Cerebellar cortex (tissue), 1 donor: ENCODE results near the gene PIK3C3.
"Not testable (repeated sequence)": the region's sequence is repeated elsewhere in the genome, so short reads cannot be mapped to it uniquely, and the experiment has no call there.

Experiments used
- DNase-seq: peaks from one replicate; pipeline ENCODE4 v3.0.0-alpha.2; 2015; ENCODE audit warnings: low spot score

PIK3C3 gene

DNA sequence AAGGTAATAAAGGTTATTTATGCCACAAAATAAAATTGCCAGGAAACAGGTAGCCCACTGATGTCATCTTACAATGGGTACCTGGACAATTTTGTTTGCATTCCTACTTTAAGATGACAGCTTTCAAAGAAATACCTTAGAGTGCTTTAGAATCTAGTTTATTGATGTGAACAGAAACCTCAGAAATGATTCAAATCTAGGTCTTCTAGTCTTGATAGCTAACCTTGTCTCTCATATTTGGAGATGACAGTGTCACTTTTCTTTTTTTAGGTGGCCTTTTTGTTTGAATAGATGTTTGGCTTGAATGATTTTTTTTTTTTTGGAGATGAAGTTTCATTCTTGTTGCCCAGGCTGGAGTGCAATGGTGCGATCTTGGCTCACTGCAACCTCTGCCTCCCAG, 69.1 kb downstream of the PIK3C3 start:
- DNase-seq = no peak

GRCh38 chr18:42025491-42025890, 70.5 kb downstream of the PIK3C3 start:
- DNase-seq = no peak

DNA sequence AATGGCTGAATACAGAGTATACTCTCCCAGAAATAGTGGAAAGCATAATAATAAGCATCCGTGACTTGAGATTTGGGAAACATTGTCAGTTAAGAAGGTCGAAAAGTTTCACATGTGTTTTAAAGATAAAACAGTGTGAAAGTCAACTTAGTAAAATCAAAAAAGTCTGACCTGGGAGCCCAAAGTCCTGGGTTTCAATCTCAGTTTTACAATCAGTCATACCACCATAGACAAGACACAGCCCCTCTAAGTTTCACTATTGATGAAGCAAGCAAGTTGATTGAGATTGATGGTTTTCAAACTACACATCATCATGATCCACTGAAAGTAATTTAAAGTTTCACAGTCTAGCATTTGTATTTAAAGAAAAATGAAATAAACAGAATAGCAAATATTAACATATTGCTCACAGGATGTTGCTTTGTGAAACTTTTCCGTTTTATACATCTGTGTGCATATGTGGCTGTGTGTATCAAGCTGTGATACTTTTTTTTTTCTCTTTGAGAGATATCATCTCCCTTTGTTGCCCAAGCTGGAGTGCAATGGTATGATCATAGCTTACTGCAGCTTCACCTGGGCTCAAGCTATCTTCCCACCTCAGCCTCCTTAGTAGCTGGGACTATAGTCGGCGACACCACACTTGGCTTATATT, 71.1 kb downstream of the PIK3C3 start:
- no peak for DNase-seq

GRCh38 chr18:42028247-42028832, 73.3 kb downstream of the PIK3C3 start:
- DNase-seq = peak; percentile 51

GRCh38 chr18:42029092-42029491, 74.1 kb downstream of the PIK3C3 start:
- no peak for DNase-seq

DNA sequence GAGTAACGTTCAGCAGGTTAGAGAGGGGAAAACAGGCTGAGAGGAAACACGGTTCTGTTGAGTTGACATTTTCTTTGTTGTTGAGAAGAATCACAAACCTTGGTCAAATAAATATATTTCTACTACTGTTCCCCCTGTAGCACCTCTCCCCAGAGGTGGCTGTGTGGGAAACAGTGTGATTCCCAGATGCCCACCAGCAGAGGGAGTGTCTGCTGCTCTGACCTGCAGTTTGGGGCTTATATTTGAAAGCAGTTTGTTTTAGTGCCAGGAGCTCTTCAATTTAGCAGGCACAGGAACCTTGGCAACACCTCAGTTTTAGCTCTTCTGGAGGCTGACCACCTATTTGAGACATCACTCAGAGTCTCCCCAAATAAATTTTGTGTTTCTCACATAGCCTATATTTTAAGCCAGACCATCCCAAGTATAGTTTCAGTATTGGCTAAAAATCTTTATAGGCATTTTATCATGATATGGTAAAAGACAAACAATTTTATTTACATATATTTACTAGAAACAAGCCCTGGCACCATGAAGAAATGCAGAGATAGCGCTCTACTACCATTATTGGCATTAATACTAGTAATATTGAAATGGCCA, 75.7 kb downstream of the PIK3C3 start:
- peak; percentile 28 for DNase-seq

DNA sequence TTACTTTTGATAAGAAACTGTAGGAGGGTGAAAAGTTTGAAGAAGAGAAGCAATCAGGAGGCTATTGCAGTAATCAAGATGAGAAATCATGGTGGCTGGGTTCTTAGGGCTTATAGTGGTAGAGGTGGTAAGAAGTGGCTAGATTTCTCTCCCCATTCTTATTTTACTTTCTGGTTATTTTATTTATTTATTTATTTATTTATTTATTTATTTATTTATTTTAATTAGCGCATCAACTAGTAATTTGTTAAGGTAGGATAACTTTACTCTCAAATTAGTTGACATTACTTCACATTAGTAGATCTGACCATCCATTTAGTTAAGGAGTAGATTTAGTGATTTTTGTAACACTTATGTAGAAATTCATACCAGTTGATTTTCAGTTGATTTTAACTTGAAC, 77.4 kb downstream of the PIK3C3 start:
- no peak for DNase-seq

DNA sequence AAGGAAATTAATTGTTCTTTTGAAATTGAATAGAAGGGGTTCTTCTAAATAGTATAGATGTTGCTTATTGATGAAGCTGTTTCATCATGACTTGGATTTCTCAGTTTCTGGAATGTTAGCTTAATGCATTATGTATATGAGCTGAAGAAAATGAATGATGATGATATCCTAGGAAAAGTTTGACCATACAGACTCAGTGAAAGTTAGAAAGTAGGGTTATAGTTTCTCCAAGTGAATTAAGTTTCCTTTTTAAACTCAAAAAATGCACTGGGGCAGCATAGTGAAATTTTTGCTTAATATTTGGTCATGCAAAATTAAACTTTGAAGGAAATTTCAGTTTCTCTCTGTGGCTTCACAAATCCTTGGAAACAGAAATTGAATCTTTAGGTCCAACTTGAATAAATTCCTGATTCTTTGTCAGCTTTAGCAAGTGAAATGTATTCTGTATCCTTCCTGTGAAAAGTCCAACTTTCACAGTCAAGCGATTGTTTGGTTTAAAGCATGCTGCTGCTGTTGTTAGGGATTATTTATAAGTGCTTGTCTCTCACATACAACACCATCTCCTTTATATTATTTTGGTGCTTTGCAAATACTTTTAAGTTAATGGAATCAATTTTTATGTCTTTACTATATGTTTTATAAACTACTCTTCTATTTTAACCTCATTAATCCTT, 78.2 kb downstream of the PIK3C3 start:
- no peak for DNase-seq

GRCh38 chr18:42038936-42039335, 83.9 kb downstream of the PIK3C3 start:
- no peak for DNase-seq

DNA sequence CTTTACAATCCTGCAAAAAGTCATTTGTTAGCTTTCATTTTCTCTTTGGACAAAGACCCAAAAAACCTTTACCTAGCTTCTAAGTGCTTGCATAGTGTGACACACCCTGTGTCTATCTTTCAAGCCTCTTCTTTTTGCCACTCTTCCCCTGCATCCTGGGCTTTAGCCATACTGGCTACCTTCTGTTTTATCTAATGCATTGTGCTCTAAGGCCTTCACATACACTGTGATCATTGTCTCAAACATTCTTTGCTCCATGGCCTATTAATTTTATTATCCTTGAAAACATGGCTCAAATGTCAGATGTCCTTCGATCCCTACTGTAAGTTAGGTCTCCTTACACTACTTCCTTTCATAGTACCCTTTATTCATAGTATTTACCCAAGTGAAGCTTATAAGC, 84.4 kb downstream of the PIK3C3 start:
- DNase-seq = no peak

- DNase-seq = no peak
Observed at GRCh38 chr18:42041793-42042192, 86.8 kb downstream of the PIK3C3 start.

DNA sequence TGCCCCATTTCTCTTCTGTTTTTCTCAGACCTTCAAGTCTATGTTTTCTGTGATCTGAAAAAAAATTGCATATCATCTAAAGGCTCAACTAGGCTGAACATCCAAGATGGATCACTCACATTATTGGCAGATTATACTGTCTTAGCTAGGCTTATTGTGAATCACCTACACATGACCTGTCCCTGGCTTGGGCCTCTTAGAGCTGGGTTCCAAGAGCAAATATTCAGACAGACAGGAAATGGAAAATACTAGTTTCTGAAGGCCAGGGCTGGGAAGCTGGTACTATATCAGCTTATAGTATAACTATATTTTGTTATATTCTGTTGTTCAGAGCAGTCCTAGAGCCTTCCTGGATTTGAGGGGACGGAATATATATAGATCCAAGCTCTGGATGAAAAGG, 90.3 kb downstream of the PIK3C3 start:
- no peak for DNase-seq

GRCh38 chr18:42047721-42048120, 92.7 kb downstream of the PIK3C3 start:
- no peak for DNase-seq

GRCh38 chr18:42048158-42048557, 93.1 kb downstream of the PIK3C3 start:
- DNase-seq = no peak

DNA sequence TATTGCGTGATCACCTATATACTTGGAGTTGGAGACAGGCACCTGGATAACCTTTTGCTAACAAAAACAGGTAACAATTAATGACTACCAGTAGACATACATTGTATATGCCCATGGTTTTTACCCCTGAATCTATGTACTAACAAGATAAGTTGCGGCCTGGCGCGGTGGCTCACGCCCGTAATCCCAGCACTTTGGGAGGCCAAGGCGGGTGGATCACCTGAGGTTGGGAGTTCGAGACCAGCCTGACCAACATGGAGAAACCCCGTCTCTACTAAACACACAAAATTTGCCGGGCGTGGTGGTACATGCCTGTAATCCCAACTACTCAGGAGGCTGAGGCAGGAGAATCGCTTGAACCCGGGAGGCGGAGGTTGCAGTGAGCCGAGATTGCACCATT, 94.5 kb downstream of the PIK3C3 start:
- not testable (repeated sequence) for DNase-seq

GRCh38 chr18:42051411-42051810, 96.4 kb downstream of the PIK3C3 start:
- no peak for DNase-seq

GRCh38 chr18:42052122-42052708, 97.2 kb downstream of the PIK3C3 start:
- peak; percentile 77 for DNase-seq

GRCh38 chr18:42053188-42053781, 98.3 kb downstream of the PIK3C3 start:
- peak; percentile 85 for DNase-seq

- no peak for DNase-seq
Observed at GRCh38 chr18:42064109-42064508, 109.1 kb downstream of the PIK3C3 start.

- DNase-seq = no peak
Observed at GRCh38 chr18:42067518-42067917, 112.5 kb downstream of the PIK3C3 start.

GRCh38 chr18:42068030-42068429, 113.0 kb downstream of the PIK3C3 start:
- DNase-seq = no peak

DNA sequence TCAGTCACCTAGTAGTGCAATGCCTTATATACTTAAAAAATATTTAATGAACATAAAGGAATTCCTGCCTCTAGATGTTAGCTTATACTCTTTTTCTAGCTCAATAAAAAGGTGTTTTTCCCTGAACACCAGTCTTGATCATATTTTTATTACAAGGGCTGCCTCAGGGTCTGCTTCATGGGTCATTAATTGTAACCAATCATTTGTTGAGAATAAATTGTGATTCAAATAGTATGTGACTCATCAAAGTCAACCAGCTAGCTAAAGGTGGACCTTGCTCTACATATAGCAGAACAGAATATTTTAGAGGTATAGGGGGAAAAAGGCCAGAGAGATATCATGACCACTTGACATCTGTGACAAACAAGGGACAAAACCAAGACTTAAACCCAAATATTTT, 114.0 kb downstream of the PIK3C3 start:
- no peak for DNase-seq
